Medulla oblongata (tissue), 1 donor: ENCODE measurements around the gene GOLGA3.
"Not testable (repeated sequence)": the region's sequence is repeated elsewhere in the genome, so short reads cannot be mapped to it uniquely, and the experiment has no call there.

Experiments
- DNase-seq: peaks from one replicate; pipeline ENCODE4 v3.0.0-alpha.2; 2015; ENCODE audit errors: extremely low spot score

GOLGA3 gene

DNA sequence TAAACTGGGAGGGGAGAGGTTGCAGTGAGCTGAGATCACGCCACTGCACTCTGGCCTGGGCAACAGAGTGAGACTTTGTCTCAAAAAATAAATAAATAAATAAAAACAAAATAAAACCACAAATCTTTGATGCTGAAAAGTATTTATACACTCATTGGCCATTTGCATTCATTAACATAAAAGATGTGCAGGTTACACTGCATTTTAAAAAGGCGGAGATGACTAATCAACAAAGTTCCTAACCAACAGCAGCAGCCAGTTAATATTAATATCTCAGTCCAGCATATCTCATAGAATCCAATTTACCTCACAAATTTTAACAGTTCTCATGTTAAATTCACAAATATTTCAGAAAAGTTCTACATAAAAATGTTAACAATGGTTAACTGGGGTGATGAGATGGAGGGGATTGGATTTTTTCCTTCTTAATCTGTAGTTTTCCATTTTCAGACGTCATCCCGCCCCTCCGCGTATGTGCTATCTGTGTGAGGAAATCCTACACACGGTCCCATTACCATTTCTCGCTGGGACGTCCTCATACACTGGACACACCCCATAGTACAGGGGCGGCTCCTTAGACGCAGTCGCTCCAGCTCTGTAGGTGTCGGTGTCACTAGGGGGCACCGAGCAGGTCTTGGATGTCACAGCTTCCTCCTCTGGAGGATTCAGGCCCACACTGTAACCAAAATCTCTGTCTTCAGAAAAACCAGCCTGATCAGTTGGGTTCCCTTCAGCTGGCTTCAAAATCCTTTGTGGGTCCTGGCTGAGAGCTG is 74.3 kb downstream of the GOLGA3 start:
- DNase-seq = no peak

DNA sequence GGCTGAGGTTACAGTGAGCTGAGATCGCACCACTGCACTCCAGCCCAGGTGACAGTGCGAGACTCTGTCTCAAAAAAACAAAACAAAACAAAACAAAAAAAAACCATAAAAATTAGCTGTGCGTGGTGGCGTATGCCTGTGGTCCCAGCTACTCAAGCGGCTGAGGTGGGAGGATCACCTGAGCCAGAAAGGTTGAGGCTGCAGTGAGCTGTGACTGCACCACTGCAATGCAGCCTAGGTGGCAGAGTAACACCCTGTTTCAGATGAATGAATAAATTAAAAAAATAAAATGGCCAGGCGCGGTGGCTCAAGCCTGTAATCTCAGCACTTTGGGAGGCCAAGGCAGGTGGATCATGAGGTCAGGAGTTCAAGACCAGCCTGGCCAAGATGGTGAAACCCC is 75.0 kb downstream of the GOLGA3 start:
- DNase-seq = not testable (repeated sequence)

DNA sequence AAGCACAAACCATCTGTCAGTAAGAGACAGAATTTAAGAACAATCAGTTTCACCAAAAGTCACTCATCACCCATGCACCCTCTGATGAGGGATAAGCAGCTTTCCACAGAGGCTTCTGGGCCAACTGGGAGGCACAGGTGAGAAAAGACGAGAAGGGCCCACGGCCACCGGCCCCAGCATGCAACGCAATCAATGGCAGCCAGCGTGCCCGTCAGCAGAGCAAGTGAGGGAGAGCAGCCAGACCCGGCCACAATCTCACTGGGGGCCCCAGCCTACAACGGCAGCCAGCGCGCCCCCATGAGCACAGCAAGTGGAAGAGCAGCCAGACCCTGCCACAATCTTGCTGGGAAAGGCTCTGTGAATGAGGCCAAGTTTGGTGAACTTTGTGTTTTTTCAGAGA is 80.3 kb downstream of the GOLGA3 start:
- DNase-seq = no peak

DNA sequence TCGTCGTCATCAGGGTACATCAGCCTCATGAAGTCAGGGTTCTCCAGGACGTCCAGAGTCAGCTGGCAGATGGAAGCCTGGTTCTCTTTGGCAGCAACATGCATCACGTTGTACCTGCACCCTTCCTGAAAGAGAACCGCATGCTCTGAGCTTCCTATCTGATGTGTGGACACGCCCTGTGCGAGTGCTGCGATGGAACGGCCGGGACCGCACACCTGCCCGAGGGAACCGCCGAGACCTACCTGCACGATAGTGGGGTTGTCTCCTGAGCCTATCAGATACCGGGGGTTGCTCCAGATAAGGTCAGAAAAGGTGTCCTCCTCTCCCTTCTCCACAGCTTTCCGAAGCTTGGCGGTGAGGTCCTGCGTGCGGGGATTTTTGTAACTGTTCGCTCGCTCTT is 80.8 kb downstream of the GOLGA3 start:
- no peak for DNase-seq

DNA sequence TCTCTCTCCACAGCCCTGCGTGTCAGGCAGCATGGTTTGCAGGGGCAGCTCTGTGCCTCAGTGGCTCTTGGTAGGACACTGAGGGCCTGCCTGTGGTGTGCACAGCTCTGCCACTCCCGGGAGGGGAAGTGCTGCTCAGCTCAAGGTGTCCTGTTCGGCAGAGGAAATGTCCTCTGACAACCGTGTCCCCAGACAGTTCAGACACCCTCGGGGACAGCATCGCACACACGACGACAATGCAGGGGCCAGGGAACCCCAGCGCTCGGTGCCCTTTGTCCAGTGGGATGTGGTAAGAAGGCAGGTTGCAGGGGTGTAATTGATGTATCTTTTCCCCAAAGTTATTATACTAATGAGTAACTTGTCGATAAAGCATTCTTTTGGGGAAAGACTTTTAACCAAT is 81.3 kb downstream of the GOLGA3 start:
- no peak for DNase-seq

DNA sequence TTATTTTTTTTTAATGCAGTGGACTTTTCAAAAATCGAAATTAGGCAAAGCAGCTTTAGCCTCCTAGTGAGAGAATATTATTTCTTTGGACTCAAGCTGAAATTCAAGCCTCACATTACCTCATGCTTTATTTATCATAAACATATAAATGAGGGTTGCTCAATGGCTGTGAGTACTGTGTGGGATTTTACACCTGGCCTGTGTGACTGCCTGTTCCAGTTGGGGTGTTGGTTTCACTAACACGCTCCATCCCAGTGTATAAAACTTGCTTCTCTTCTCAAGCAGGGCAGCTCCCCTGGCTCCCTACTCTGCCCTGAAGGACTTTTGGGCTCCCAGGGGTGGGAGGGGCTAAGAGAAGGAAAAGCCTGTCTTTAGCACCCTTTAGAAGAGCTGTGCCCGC is 82.1 kb downstream of the GOLGA3 start:
- DNase-seq = no peak

DNA sequence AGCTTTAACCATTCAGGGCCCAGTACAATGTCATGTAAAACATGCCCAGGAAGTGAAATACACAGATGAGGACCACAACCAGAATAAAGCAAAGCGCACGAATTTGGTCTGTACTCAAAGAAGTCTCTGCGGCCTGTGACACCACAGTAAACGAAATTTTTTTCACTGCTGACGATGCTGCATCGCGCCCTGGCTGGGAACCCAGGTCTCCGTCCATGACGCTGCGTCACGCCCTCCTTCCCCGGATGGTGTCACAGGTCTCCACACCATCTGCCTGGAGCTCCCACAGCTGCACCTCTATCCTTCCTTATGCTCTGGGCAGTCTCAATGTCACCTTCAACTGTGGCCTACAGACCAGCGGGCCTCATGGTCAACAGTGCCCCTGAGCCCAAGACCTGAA is 84.8 kb downstream of the GOLGA3 start:
- no peak for DNase-seq

DNA sequence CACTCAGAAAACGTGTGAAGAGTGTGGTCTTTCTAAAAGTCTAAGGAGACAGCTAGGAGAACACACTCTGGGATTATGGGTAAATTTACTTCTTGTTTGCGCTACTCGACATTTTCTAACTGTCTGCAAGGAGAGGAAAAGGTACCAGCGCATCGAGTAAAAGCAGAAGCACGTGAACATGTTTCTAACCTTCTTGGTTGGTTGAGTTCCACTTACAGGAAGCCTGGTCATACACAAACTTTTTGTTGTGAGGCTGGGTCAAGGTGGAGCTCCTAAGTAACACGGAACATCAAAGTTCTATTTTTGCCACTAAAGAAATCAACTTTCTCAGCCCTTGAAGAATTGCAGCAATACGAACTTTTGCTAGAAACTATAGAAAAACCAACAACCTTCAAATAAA is 87.0 kb downstream of the GOLGA3 start:
- no peak for DNase-seq

DNA sequence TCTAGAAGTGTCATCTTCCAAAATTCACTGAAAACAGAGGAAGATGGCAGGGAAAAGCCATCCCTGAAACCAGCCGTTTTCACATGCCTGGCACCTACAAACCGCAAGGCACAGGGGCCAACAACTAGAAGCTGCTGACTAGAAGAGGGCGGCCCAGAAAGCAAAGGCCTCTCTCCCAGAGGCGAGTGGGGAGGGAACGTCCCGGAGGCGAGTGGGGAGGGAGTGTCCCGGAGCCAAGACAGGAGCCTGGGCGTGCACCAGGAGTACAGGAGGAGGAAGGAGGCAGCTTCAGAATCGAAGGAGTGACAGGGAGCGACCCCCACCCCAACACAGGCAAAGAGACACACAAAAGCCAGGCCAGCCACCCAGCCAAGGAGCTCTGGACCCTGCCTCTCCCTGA is 88.0 kb downstream of the GOLGA3 start:
- no peak for DNase-seq

DNA sequence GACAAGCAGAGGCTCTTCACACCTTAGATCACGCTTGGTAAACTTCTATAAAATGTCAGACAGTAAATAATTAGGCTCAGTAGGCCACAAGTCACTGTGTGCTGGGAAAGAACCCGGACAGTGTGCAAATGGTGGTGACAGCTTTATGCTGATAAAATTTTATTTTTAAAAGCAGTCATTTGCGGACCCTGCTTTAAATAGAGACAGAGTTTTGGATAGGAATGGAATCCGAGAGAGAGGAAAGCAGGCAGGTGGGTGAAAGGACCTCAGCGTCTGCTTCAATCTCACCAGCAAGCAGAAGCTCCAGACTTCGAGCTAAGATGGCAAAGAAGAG is 88.4 kb downstream of the GOLGA3 start:
- DNase-seq = no peak

DNA sequence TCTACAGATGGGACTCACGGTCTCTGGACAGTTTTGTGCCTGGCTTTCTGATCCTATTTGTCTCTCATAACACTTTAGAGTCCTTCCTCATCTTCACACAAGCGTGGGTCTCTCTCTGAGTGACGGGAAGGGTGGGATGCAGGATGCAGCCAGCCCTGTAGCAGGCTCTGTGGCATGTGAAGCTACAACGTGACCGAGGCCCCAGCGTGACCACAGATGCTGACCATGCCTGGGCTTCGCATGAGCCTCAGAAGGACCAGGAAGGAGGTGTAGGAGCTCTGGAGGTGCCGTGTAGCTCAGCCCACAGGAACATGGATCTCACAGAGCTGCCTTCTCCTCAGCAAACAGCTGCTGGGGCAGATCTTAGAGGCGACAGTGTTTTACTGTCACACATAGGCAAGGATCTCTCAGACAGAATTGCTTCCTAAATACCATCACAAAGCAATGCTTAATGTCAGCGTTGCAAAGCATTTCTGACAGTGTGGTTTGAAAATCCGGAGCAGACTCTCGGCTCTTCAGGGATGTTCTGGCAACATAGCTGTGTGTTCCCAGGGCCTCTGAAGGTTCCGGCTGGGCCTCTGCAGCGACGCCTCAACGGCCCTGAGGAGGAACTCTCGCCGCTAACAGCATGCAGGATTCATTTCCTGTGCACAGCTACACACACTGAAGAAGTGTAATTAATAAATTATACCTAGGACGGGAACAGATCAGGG is 88.9 kb downstream of the GOLGA3 start:
- DNase-seq = no peak

DNA sequence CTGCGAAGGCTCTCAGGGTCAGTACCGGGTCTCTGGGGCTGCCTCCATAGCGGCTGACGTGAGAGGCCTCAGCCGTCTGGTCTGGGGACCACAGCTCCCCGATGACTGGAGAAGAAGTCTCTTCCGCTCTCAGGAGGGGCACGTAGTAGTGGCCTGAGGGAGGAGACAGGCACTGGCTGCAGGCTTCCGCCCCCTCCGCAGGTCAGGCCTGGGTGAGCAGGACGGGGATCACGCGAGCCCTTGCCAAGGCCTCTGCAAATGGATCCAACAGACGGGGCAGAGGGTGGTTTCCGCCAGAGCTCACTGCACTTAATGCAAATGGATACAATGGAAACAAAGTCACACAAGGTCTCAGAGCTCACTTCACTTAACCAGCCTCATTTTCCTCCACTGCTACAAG is 91.8 kb downstream of the GOLGA3 start:
- no peak for DNase-seq

DNA sequence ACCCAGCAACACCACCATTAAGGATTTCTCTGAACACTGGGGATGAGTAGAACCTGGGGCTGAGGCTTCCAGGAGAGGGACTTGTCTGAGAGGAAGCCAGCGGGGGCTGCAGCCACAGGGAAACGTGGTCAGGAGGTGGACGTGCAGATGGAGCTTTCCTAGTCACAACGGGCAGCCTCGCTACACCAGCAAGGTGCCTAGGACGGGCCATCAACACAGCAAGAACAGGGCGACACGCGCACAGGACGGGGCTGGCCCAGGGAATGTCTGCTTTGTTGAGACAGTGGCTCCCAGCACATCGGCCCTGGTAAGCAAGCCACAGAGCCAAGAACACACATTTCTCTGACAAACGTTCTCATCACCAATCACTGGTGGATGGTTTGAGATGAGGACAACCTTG is 92.3 kb downstream of the GOLGA3 start:
- DNase-seq = no peak

DNA sequence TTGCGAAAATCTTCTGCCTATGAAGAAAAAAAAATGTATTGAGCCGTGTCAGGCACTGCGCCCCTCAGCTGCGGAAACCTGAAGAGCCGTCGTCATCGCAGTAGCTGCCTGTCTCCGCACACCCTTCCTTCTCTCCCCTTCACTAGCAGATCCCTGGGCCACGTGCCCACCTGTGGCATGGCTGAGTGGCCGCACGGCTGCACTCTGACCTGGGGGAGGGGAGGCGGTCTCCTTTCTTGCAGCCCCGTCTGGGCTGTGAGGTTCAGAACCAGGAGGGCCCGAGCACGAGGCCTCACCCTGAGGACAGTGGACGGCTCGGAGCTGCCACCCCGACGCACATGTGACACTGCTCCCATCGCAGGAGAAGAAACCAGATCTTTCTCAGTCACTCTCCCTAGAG is 93.2 kb downstream of the GOLGA3 start:
- DNase-seq = no peak

DNA sequence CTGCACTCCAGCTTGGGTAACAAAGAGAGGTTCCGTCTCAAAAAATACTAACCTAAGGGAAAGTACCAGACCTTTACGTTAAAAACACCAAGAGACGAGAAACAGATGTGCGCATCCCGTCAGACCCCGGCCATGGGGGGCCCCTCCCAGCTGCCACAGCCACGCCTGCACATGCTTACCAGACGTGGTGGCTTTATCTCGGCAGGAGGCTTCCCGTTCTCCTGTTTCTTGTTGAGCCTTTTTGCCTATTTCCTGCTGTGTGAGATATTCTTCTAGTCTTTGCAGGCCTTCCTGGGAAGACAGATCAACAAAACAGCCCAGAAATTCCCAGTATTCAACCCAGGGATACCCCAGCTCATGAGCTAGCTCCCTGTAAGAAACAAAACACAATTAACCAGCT is 94.5 kb downstream of the GOLGA3 start:
- no peak for DNase-seq

DNA sequence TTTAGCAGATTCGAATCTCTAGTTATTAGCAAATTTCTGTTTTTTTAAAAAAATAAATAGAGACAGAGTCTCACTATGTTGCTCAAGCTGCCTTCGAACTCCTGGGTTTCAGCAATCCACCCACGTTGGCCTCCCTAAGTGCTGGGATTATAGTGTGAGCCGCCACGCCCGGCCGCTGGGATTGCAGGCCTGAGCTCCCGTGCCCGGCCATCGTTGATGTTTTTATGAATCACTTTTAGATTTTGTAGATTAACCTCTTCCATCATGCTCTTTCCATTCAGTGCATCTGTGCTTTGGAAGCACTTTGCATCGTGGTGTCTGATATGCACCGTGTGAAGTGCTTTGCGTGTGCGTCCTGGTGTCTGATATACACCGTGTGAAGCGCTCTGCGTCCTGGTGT is 97.1 kb downstream of the GOLGA3 start:
- no peak for DNase-seq

DNA sequence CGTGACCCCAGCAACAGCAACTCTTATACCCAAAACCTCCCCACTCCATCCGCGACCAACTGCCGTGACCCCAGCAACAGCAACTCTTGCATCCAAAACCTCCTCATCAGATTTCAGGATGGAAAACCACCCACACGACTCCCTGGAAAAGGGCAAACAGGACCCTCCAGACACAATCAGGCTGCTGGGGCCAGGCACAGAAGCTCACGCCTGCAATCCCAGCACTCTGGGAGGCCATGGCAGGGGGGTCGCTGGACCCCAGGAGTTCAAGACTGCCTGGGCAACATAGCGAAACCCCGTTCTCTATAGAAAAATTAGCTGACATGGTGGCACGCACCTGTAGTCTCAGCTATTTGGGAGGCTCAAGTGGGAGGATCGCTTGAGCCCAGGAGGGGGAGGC is 98.3 kb downstream of the GOLGA3 start:
- no peak for DNase-seq

DNA sequence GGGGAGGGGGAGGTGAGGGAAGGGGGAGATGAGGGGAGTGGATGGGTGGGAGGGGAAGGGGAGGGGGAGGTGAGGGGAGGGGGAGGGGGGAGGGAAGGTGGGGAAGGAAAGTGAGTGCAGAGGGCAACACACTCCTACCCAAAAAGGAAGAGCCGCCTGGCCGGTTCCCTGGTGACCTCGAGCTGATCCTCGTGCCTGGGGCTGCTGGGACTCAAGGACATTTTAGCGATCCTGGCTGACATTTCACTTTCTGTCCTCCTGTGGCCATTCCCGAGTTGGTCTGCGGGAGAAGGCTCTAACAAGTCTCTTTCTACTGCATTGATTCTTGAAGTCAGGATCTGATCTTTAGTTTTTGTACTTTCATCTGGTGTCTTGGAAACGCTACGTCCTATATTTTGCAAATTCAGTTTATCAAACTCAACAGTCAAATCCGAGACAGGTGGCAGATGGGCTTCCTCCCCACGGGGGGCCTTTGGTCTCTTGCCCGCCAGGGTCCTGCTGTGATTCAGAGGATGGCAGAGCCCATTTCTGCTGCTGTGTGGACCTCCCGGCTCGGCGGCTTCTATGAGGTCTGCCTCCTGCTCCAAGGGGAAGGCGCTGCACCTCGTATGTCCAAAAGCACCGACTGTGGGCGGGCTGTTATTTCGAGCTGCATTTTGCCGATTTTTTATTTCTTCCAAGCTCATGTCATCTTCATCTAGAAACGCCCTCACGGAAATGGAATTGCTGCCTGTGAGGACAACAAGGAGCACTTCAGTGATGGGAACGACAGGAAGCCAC is 98.9 kb downstream of the GOLGA3 start:
- no peak for DNase-seq

DNA sequence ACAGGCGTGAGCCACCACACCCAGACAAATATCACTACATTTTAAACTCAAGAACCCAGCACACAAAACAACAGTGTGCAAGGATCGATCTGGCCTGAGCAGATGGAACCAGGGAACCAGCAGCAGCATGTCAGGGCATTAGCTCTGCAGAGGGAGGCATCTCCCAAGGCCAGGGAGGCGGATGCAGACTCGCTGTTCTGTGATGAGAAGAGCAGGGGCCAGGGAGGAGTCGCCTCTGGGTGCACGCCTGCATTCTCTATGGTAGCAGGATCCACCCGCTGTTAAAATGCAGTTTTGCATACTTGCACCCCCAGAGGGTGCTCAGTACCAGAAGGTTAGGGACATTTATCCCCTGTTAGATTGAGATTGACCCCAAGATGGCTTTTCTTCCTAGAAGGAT is 100.2 kb downstream of the GOLGA3 start:
- no peak for DNase-seq

DNA sequence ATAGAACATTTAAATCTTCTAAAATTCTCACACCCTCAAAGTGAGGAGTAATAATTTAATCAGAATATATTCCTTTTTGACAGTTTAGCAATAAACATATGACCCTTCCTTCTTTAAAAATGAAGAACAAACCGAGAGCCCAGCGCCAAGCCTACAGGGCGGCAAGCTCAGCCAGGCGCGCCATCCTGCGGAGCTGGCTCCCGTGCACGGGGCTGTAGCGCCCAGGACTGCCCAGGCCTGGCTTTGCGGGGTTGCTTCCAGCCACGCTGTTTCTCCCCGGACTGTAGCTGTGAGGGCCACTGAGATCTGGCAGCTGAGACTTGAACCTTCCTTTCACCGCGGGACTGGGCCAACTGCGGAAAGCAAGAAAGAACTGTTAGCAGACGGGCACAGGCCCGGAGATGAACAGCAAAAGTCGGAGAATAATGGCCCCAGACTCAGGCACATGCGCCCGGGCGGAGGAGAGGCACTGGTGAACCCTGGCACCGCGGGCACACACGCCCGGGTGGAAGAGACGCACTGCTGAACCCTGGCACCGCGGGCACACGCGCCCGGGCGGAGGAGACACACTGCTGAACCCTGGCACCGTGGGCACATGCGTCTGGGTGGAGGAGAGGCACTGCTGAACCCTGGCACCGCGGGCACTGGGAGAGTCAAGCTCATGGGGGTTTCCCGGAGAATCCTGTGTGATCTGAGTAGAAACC is 101.4 kb downstream of the GOLGA3 start:
- DNase-seq = no peak

DNA sequence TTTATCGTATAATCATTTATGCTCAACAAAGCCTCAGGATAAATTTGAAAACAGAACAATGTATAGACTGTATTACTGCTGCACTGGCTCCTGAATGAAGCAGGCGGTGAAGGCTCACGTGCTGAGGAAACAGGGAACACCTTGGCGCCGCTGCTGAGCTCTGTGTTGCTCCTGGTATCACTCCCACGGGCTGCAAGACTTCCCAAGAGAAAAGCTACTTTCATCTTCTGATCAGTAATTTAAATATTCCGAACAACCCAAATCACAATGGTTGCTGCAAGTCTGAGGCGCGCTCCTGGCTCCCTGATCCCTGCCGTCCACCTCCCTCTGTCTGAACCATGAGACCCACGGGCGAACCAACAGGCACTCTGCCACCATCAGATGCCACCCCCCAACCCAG is 102.3 kb downstream of the GOLGA3 start:
- no peak for DNase-seq

DNA sequence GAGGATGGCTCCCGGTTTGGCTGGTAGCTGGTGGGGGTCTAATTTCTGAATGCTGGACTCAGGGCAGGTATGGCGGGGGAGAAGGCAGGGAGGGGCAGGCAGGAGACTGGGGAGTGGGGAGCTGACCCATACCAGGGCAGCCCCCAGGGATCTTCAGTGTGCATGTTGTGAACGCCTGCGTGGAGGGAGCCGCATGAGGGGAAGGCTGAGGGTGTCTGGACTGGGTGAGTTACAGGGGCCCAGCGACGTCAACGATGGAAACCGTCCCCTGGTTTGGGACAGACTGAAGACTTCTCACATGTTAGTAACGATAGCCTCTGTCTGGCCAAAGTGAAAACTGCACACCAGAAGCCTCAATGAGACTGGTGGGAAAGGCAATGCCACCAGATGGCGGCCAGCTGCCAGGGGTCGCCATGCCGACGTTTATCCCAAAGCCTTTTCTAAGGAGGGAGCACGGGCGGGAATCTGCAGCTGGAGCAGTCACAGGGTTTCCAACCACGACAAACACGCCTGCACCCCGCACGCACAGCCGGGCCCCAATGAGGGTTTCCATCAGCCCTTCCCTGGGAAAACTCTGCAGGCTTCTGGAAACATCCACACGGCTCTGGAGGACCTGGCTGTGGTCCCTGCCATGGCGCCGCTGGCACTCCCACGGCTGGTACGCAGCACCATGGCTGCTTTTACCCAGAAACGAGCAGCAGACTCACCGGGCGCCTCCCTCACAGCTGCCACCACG is 104.0 kb downstream of the GOLGA3 start:
- no peak for DNase-seq
